GM20000 (cell line): Measurements from ENCODE around the gene ROBO1.

ENCODE experiments used
- DNase-seq: peaks from one replicate; pipeline ENCODE4 v3.0.0; 2012; ENCODE audit warnings: low spot score
- CTCF ChIP-seq: IDR thresholded peaks from 2 replicates; pipeline ENCODE4 v1.5.1; 2012; ENCODE audit warnings: mild to moderate bottlenecking, control low read depth; ENCODE audit errors: extremely low read depth, missing control alignments

The ROBO1 gene

GRCh38 chr3:79672731-79673130 is 95.1 kb downstream of the ROBO1 start:
- no peak for DNase-seq
- TF ChIP-seq CTCF: no peak

GRCh38 chr3:79672075-79672474 is 95.7 kb downstream of the ROBO1 start:
- no peak for DNase-seq
- TF ChIP-seq CTCF: no peak

- TF ChIP-seq CTCF: no peak
- no peak for DNase-seq
Observed at GRCh38 chr3:79670178-79670577, 97.6 kb downstream of the ROBO1 start.

GRCh38 chr3:79664455-79664854 is 103.3 kb downstream of the ROBO1 start:
- no peak for TF ChIP-seq CTCF
- DNase-seq: no peak

- TF ChIP-seq CTCF: no peak
- DNase-seq: no peak
Observed at GRCh38 chr3:79661896-79662295, 105.9 kb downstream of the ROBO1 start.

- no peak for TF ChIP-seq CTCF
- no peak for DNase-seq
Observed at GRCh38 chr3:79657076-79657475, 110.7 kb downstream of the ROBO1 start.

GRCh38 chr3:79654019-79654418 is 113.8 kb downstream of the ROBO1 start:
- TF ChIP-seq CTCF: no peak
- DNase-seq: no peak
